PC-9 (cell line): ENCODE data around the gene CACNA1A.

Experiments used
- CTCF ChIP-seq: fragments of 200-600 bp; sonication (generic); conservative IDR thresholded peaks from 2 replicates; pipeline ENCODE4 v1.6.1; 2017; ENCODE audit warnings: mixed run types, antibody characterized with exemption, mild to moderate bottlenecking, moderate library complexity
- EZH2 ChIP-seq: fragments of 200-600 bp; sonication (generic); IDR thresholded peaks from 2 replicates; pipeline ENCODE4 v1.8.0; 2017; ENCODE audit warnings: antibody characterized with exemption, low read depth

GRCh38 chr19:13459351-13459750, 46.9 kb downstream of the CACNA1A start:
- no peak for TF ChIP-seq EZH2
- no peak for TF ChIP-seq CTCF
